IMR-90 (cell line): ENCODE measurements around the gene PRKCE. TPM values are rescaled to one million over a fixed set of nuclear protein-coding genes. Genes with fewer than 3 reads are reported as not detected.

ENCODE experiments used
- ATAC-seq: fragments of 200-7000 bp; cut with Tn5 transposase; 2 replicates; pipeline ENCODE4 v1.9.1; 2020; ENCODE audit warnings: low read depth, mild to moderate bottlenecking, moderate library complexity
- BruUV-seq: library from RNA; stranded (reverse); fragments of 400-500 nt; replicated peaks from 2 replicates; lab custom pipeline; 2021; lab: Mats Ljungman, UMichigan
- CTCF ChIA-PET: fragments of 300-600 bp; formaldehyde crosslinking; extraction: SDS; loops from one replicate; lab custom pipeline; 2021; ENCODE audit warnings: antibody characterized with exemption; lab: Yijun Ruan, JAX
- POLR2A ChIA-PET: fragments of 300-600 bp; sonication (Branson Sonifier 250); formaldehyde crosslinking; loops from one replicate; lab custom pipeline; 2022; ENCODE audit warnings: antibody characterized with exemption; ENCODE audit not compliant: unreplicated experiment; lab: Charles Lee
- DNase-seq: peaks from one replicate; pipeline ENCODE4 v3.0.0; 2013
- H2AFZ ChIP-seq: replicated peaks from 2 replicates; pipeline ENCODE3; 2013; ENCODE audit warnings: low read length, mild to moderate bottlenecking; ENCODE audit not compliant: poor library complexity
- H2AK5ac ChIP-seq: 2 replicates; pipeline ENCODE4 v1.6.1; 2013; ENCODE audit warnings: low read depth, low read length, inconsistent platforms
- H2AK9ac ChIP-seq: replicated peaks from 2 replicates; pipeline ENCODE3; 2013; ENCODE audit warnings: mild to moderate bottlenecking, low read depth, low read length, moderate library complexity; ENCODE audit not compliant: poor library complexity
- H2BK120ac ChIP-seq: 2 replicates; pipeline ENCODE4 v1.6.1; 2013; ENCODE audit warnings: low read depth, low read length, inconsistent platforms
- H2BK15ac ChIP-seq: 3 replicates; pipeline ENCODE4 v1.6.1; 2013; ENCODE audit warnings: low read depth, low read length, inconsistent platforms
- H2BK20ac ChIP-seq: 2 replicates; pipeline ENCODE4 v1.6.1; 2013; ENCODE audit warnings: low read depth, mild to moderate bottlenecking, inconsistent platforms, low read length, moderate library complexity
- H2BK5ac ChIP-seq: 2 replicates; pipeline ENCODE4 v1.6.1; 2013; ENCODE audit warnings: mild to moderate bottlenecking, low read depth, low read length, inconsistent platforms; ENCODE audit not compliant: poor library complexity, severe bottlenecking
- H3K14ac ChIP-seq: replicated peaks from 2 replicates; pipeline ENCODE4 v1.6.1; 2013; ENCODE audit warnings: low read depth, low read length, inconsistent platforms
- H3K18ac ChIP-seq: 2 replicates; pipeline ENCODE4 v1.6.1; 2013; ENCODE audit warnings: low read depth, low read length, control low read depth
- H3K23ac ChIP-seq: 2 replicates; pipeline ENCODE4 v1.6.1; 2013; ENCODE audit warnings: low read depth, low read length, inconsistent platforms
- H3K27ac ChIP-seq: 2 replicates; pipeline ENCODE4 v1.5.1; 2013; ENCODE audit warnings: mild to moderate bottlenecking, control low read depth, low read length; ENCODE audit not compliant: insufficient read depth
- H3K27me3 ChIP-seq: 2 replicates; pipeline ENCODE4 v1.6.1; 2013; ENCODE audit warnings: low read length; ENCODE audit not compliant: control insufficient read depth, insufficient read depth
- H3K36me3 ChIP-seq: 2 replicates; pipeline ENCODE4 v1.6.1; 2013; ENCODE audit warnings: low read length, mixed read lengths; ENCODE audit not compliant: control insufficient read depth, insufficient read depth
- H3K4ac ChIP-seq: 2 replicates; pipeline ENCODE4 v1.6.1; 2013; ENCODE audit warnings: low read depth, low read length, inconsistent platforms
- H3K4me1 ChIP-seq: 2 replicates; pipeline ENCODE4 v1.6.1; 2013; ENCODE audit warnings: low read length, mixed read lengths; ENCODE audit not compliant: control insufficient read depth, insufficient read depth
- H3K4me2 ChIP-seq: 2 replicates; pipeline ENCODE4 v1.6.1; 2013; ENCODE audit warnings: low read depth, mild to moderate bottlenecking, control low read depth, low read length, moderate library complexity
- H3K4me3 ChIP-seq: 2 replicates; pipeline ENCODE4 v1.5.1; 2013; ENCODE audit warnings: low read depth, mild to moderate bottlenecking, control low read depth, low read length, moderate library complexity; ENCODE audit not compliant: insufficient read depth
- H3K56ac ChIP-seq: 2 replicates; pipeline ENCODE4 v1.6.1; 2013; ENCODE audit warnings: low read length, inconsistent platforms; ENCODE audit not compliant: insufficient read depth; ENCODE audit errors: extremely low read depth
- H3K79me1 ChIP-seq, 2 experiments: 2 replicates each; pipeline ENCODE4 v1.6.1; 2013; ENCODE audit warnings: low read length in 2 of 2, inconsistent platforms in 1 of 2, low read depth in 1 of 2
- H3K9ac ChIP-seq: 2 replicates; pipeline ENCODE4 v1.6.1; 2013; ENCODE audit warnings: low read depth, low read length, control low read depth
- H3K9me1 ChIP-seq: 2 replicates; pipeline ENCODE4 v1.6.1; 2013; ENCODE audit warnings: low read length, inconsistent platforms; ENCODE audit not compliant: insufficient read depth
- H3K9me3 ChIP-seq: 2 replicates; pipeline ENCODE4 v1.6.1; 2013; ENCODE audit warnings: low read length; ENCODE audit not compliant: control insufficient read depth, insufficient read depth
- H4K20me1 ChIP-seq: 2 replicates; pipeline ENCODE4 v1.6.1; 2013; ENCODE audit warnings: low read length, inconsistent platforms; ENCODE audit not compliant: insufficient read depth
- H4K5ac ChIP-seq: 2 replicates; pipeline ENCODE4 v1.6.1; 2013; ENCODE audit warnings: mild to moderate bottlenecking, low read depth, low read length, control low read depth
- H4K8ac ChIP-seq, 2 experiments: 2 replicates each; pipeline ENCODE4 v1.6.1; 2013; ENCODE audit warnings: low read depth in 2 of 2, low read length in 2 of 2, control low read depth in 1 of 2, inconsistent platforms in 1 of 2
- H4K91ac ChIP-seq: 2 replicates; pipeline ENCODE4 v1.6.1; 2013; ENCODE audit warnings: low read depth, low read length, inconsistent platforms; ENCODE audit not compliant: insufficient read depth
- FOS ChIP-seq: fragments of 150-350 bp; IDR thresholded peaks from 2 replicates; pipeline ENCODE4 v1.6.1; 2016; ENCODE audit warnings: low read depth, low read length
- RAD21 ChIP-seq: IDR thresholded peaks from 2 replicates; pipeline ENCODE4 v1.6.1; 2012; ENCODE audit warnings: low read length, improper control_type of control experiment
- SMC3 ChIP-seq: fragments of 150-350 bp; IDR thresholded peaks from 2 replicates; pipeline ENCODE4 v1.6.1; 2016; ENCODE audit warnings: low read depth, mild to moderate bottlenecking, antibody characterized with exemption, low read length, moderate library complexity
- WGBS, 2 experiments: methylation state at CpG; one replicate each; pipeline versions ENCODE4 v1.1.5 to v1.1.7; 2013; ENCODE audit warnings: missing lambda C conversion rate in 2 of 2; ENCODE audit not compliant: insufficient read length in 1 of 2; ENCODE audit errors: extremely low coverage in 2 of 2; 5-methylcytosine and 5-hydroxymethylcytosine counted together
- dilution Hi-C: fragments of 300-500 bp; cut with HindIII; formaldehyde crosslinking; loops from one replicate; pipeline ENCODE4 v1.14.3; 2018; ENCODE audit warnings: low sequenced_read_pairs; ENCODE audit not compliant: unreplicated experiment
- in situ Hi-C: fragments of 300-500 bp; cut with MboI; formaldehyde crosslinking; loops from 3 replicates; pipeline ENCODE4 v1.14.3; 2019; ENCODE audit warnings: low sequenced_read_pairs, inconsistent platforms, mixed read lengths
- intact Hi-C: fragments of 100-400 bp; cut with micrococcal nuclease; formaldehyde crosslinking; loops from 2 replicates; pipeline ENCODE4 v1.10.0; 2022
- polyA plus RNA-seq, 3 experiments: library from polyadenylated mRNA; depleted of rRNA; stranded (reverse); fragments of >200 nt; gene quantifications; 2 replicates each; pipeline ENCODE4 v1.2.3, GENCODE V29; 2012; ENCODE audit warnings: low replicate concordance in 1 of 3
- total RNA-seq: library from RNA; depleted of rRNA; stranded (reverse); fragments of >200 nt; gene quantifications from 2 replicates; pipeline ENCODE4 v1.2.3, GENCODE V29; 2012

Gene PRKCE
- total and polyA plus RNA-seq, 2 of the 4 experiments (the other 2 are of a cell fraction) = 8.1 to 32.4 TPM

- Histone ChIP-seq H3K4me2 (no peak overlapping the region), H3K18ac (no peak overlapping the region), H3K36me3 (no peaks in the 10 kb centered on the region), H2BK5ac (no peak overlapping the region), H4K20me1 (peaks cover 4% of the 10 kb centered on the region; the same call in 1 of the 2 replicates), H3K9me1 (0 out of 2 replicates have a peak, but pooled peaks cover 3% of the 10 kb centered on the region), H2AK5ac (no peak overlapping the region), H3K9ac (no peak overlapping the region), H3K4me1 (no peaks in the 10 kb centered on the region; the same call in 1 of the 2 replicates), H3K14ac (no peak overlapping the region), H2AFZ (no peak overlapping the region), H3K27ac (no peak overlapping the region), H3K4ac (no peak overlapping the region), H3K79me1 (peaks cover 11 to 34% of the 10 kb centered on the region in 2 experiments; a peak in 3 of 4 replicates), H2BK15ac (no peak overlapping the region), H2BK120ac (no peak overlapping the region), H4K91ac (no peak overlapping the region), H4K8ac (no peak overlapping the region), H3K4me3 (no peak overlapping the region), H2AK9ac (no peak overlapping the region), H2BK20ac (no peak overlapping the region), H4K5ac (no peak overlapping the region), H3K56ac (no peak overlapping the region), H3K9me3 (no peaks in the 10 kb centered on the region), H3K27me3 (no peaks in the 10 kb centered on the region), H3K23ac (no peak overlapping the region)
- dilution Hi-C loops (no loop called here), intact Hi-C loops (no loop called here), in situ Hi-C loops (no loop called here)
- no TSS peak for BruUV-seq
- CTCF ChIA-PET = interaction anchor here (0.6 to 0.7 kb wide), 2 partner anchors 206 to 1741 kb away, joined by 3 to 5 read pairs; no protein-coding TSS in a partner anchor
- POLR2A ChIA-PET = no interaction called here
- DNase-seq = no peak
- TF ChIP-seq SMC3 = no peak
- no peak for TF ChIP-seq RAD21
- TF ChIP-seq FOS = no peak
- ATAC-seq = no peak
- no CpG with 5 or more reads among the region's 3 CpGs for WGBS, 2 experiments
Observed at GRCh38 chr2:45685260-45685659, 33.8 kb downstream of the PRKCE start.
